Measurements from ENCODE around the gene ERBIN. TPM values are rescaled to one million over a fixed set of nuclear protein-coding genes. Genes with fewer than 3 reads are reported as not detected.
"Not testable (repeated sequence)": the region's sequence is repeated elsewhere in the genome, so short reads cannot be mapped to it uniquely, and the experiment has no call there.

Gene ERBIN
- total RNA-seq, 4 donors from 2014 or later = 27.4 to 62.6 (median 48.6) TPM

GRCh38 chr5:65954200-65954599 is 27.8 kb downstream of the ERBIN start:
- H3K9me3 ChIP-seq = no peaks in the 10 kb centered on the region
- intact Hi-C loops (cut with DNase I) = no loop called here
- peaks cover 0 to 44% (median 0%) of the 10 kb centered on the region in 3 donors for H3K4me1 ChIP-seq
- WGBS, 2 donors = 83 to 92% methylated on average over 3 of the region's 3 CpGs
- TF ChIP-seq POLR2A (IDR thresholded peaks at IDR 0.05) (no peak), CTCF (IDR thresholded peaks at IDR 0.05) (no peak)
- H3K27ac ChIP-seq = no peak overlapping the region
- no peak for DNase-seq
- no peaks in the 10 kb centered on the region for H3K27me3 ChIP-seq
- no peak overlapping the region for H3K4me3 ChIP-seq
- no peaks in the 10 kb centered on the region for H3K36me3 ChIP-seq

- Histone ChIP-seq H3K27ac (no peak overlapping the region), H3K36me3 (no peaks in the 10 kb centered on the region)
- 74 to 90% methylated on average over 3 of the region's 3 CpGs for WGBS, 2 donors
Measured at GRCh38 chr5:65955746-65956145, 29.4 kb downstream of the ERBIN start.

GRCh38 chr5:65957703-65958102 is 31.3 kb downstream of the ERBIN start:
- H3K27me3 ChIP-seq; H3K9me3 ChIP-seq; H3K27ac ChIP-seq; DNase-seq; H3K4me3 ChIP-seq; H3K36me3 ChIP-seq; intact Hi-C loops (cut with DNase I): not testable (repeated sequence)
- WGBS, 2 donors = no CpG with 5 or more reads among the region's 30 CpGs
- peaks cover 0 to 55% (median 0%) of the 10 kb centered on the region in 3 donors for H3K4me1 ChIP-seq

More at GRCh38 chr5:65955746-65956145, 29.4 kb downstream of the ERBIN start:
- H3K9me3 ChIP-seq = no peaks in the 10 kb centered on the region
- H3K27me3 ChIP-seq = no peaks in the 10 kb centered on the region
- DNase-seq = no peak
- no peak for TF ChIP-seq POLR2A (IDR thresholded peaks at IDR 0.05)
- TF ChIP-seq CTCF (IDR thresholded peaks at IDR 0.05) = no peak
- intact Hi-C loops (cut with DNase I) = no loop called here
- peaks cover 0 to 45% (median 0%) of the 10 kb centered on the region in 3 donors for H3K4me1 ChIP-seq
- no peak overlapping the region for H3K4me3 ChIP-seq

GRCh38 chr5:65961633-65962032 is 35.3 kb downstream of the ERBIN start:
- peaks cover 0 to 45% (median 9%) of the 10 kb centered on the region in 3 donors for H3K4me1 ChIP-seq
- H3K36me3 ChIP-seq = no peaks in the 10 kb centered on the region
- no peak overlapping the region for H3K4me3 ChIP-seq
- no peaks in the 10 kb centered on the region for H3K9me3 ChIP-seq
- H3K27me3 ChIP-seq = no peaks in the 10 kb centered on the region
- TF ChIP-seq CTCF (IDR thresholded peaks at IDR 0.05) = no peak
- no peak for DNase-seq
- no peak overlapping the region for H3K27ac ChIP-seq
- intact Hi-C loops (cut with DNase I) = no loop called here

GRCh38 chr5:65967288-65968066 is 41.1 kb downstream of the ERBIN start:
- intact Hi-C loops (cut with DNase I) = no loop called here
- TF ChIP-seq POLR2A (IDR thresholded peaks at IDR 0.05) (no peak), CTCF (IDR thresholded peaks at IDR 0.05) (no peak)
- WGBS, 2 donors = 82 to 84% methylated on average over 7 of the region's 7 CpGs
- H3K27me3 ChIP-seq = no peaks in the 10 kb centered on the region
- no peak overlapping the region for H3K4me3 ChIP-seq
- no peak overlapping the region for H3K27ac ChIP-seq
- H3K9me3 ChIP-seq = no peaks in the 10 kb centered on the region
- peaks cover 0 to 66% (median 13%) of the 10 kb centered on the region in 3 donors for H3K4me1 ChIP-seq
- DNase-seq = no peak
- no peaks in the 10 kb centered on the region for H3K36me3 ChIP-seq

Data from esophagus squamous epithelium (tissue), 5 donors.